Activated naive CD4-positive, alpha-beta T cell treated with anti-CD3 and anti-CD28 coated beads, Interleukin-2, amount 50 U/mL, for 16 hours (primary cell): ENCODE results near the gene ANK3.

Source experiments
- DNase-seq: peaks from one replicate; pipeline ENCODE4 v3.0.0-alpha.2; 2020

Gene ANK3

GRCh38 chr10:60009710-60010383 is 379.8 kb downstream of the ANK3 start:
- DNase-seq: no peak

DNA sequence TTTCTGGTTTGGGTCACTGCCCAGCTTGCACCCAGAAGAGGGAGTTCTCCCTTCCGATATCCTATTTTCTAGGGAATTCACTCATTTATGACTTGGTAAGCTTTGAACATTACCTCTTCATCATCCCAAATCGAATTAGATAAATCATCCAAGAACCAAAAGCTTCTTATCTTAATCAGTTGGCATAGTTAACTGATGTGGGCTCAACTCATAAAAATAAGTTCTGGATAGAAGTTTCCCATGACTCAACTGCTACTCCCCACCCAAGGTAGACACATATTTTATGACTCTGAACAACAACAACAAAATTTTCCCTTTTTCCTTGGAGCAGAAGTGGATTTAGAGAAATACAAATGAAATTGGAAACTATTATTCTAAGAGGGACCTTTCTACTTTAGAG is 380.4 kb downstream of the ANK3 start:
- no peak for DNase-seq

DNA sequence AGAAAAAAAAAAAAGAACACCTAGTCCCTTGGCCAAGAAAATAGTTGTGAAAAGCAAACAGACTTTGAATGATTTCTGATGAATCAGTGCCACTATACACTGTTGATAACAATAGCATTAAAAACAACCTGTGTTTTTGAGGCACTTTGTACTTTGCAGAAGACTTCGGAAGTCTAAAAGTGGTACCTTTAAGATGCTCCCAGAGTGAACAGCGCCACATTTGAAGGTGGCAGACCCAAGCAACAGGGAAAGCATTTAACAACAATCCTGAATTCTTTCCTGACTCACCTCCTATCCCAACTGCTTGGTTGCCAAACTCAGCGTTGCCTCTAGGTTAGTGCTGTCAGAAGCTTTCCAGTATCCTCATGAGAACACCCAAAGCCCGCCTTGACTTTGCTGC is 380.9 kb downstream of the ANK3 start:
- no peak for DNase-seq

DNA sequence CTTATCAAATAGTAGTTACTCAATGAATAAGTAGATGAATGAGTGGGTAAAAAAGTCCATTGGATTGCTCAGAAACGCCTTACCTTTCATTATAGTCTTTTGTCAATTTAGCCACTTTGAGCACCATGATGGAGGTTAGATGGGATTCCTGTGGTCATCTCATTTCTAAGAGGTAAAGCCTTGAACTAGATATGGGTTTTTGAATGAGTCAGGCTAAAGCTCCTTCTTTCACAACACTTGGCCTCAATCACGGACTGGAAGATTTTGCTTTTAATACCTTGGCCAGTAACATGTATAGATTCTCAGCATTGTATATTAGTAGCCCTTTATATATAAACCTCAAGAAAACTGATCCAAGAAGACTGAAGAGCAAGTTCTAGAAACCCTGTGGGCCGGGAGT is 383.6 kb downstream of the ANK3 start:
- DNase-seq: no peak

GRCh38 chr10:60003651-60004523 is 385.8 kb downstream of the ANK3 start:
- no peak for DNase-seq

DNA sequence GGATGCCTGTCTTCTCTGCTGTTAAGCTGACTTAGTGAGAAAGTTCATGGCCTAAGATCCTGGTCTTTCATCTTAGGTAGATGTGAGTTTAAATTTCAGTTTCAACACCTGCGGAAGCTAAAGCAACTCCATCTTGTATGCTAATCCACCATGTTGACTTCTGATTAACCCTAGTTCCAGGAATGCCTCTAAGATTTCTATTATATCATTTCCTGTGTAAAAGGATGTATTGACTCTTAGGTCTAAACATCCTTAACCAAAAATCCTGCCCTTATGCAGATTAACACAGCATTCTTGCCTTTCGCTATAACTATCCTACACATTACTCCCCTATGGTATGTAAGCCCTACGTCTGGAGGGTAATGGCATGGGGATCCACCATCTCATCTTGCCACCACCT is 388.9 kb downstream of the ANK3 start:
- no peak for DNase-seq

DNA sequence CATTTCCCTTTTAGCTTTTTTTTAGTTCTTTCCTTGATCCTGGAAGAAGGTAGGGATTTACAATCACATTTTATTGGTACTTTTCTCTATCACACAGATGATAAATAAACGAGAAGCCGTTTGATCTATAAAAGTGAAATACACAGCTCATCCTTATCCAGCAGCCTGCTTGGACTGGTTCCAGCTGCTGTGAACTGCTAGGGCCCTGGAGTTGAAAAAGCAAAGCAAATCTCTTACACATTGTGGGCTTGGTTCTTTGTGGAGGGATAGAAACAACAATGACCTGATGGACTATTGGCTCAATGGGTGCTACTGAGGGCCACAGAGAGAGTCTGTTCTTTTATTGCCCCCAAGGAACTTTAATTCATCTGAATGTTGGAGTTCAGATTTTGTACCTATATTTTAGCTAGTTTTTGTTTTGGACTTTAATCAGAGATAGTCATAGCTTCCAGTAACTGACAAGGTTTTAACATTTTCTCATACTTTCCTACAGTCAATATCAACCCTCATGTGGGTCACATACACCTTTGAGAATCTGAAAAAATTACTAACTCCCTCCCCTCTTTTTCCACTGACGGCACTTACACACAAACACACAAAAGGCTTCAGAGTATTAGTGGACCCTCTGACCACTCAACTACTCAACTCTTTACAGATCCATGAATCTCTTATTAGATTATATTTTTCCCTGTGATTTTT is 391.7 kb downstream of the ANK3 start:
- no peak for DNase-seq

DNA sequence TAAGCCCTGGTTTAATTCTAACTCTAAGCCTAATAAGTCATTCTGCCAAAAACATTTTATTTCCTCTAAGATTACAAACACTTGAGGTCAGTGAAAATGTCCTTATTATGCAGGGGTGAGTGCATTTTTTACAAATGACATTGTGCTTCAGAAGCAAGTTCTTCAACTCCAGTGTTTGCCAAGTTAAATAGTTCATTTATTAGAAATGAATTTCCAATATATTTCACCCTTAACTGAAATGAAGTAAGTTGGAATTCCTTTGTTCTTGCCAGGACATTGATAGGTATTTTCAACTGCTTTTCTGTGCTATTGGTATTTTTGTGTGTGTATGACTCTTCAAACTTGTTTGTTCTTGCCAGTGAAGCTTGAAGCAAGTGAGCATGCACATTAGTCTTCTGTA is 393.8 kb downstream of the ANK3 start:
- DNase-seq: no peak

DNA sequence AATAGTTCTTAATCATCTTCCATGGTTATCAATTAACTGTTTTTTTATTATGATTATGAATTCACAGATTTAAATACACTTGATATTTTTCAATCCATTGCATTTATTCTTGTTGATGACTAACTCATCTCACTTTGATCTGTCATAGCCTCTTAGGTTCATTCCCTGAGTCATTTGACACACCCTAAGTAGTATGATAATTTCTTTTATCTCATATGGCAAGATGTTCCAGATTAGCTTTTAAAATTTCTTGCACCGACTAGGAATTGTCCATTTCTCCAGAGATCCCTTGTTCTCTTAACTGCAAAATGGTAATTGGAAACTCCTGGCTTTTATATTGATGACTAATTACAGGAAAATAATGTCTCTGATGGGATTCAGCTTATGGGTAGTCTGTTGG is 395.7 kb downstream of the ANK3 start:
- no peak for DNase-seq

DNA sequence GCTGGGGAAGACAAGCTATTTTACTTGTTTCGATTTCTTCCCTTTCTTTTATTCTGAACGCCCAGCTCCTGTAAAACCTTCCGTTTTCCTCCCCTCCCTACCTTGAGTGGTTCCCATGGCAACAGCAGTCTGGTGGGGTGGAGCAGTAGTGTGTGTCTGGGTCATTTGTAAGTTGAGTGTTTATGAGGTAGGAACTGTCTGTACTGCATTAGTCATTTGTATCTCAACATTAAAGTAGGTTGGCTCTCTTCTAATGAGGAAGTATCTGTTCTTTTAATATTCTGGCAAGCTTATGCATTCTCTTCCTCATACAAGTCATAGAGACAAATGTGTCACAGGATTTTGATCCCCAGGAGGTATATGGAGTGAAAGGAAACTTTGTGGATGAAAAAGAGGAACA is 398.0 kb downstream of the ANK3 start:
- no peak for DNase-seq

GRCh38 chr10:59991117-59991516 is 398.6 kb downstream of the ANK3 start:
- no peak for DNase-seq

DNA sequence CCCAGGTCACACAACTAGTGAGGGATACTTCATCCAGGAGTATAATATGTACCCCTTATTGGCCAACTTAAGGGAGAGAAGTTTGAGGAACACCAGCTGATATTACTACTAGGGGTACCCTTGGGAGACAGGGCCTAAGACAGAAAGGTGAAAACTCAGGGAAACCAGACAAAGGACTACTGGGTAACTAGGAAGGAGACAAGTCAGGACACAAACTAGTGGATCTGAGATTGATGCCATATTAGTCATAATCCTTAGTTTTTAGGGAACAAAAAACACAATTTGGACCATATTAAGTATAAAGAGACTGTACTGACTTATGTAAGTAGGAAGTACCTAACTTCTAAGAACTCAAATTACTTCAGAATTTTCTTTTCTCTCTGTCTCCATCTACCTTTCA is 404.0 kb downstream of the ANK3 start:
- DNase-seq: no peak

DNA sequence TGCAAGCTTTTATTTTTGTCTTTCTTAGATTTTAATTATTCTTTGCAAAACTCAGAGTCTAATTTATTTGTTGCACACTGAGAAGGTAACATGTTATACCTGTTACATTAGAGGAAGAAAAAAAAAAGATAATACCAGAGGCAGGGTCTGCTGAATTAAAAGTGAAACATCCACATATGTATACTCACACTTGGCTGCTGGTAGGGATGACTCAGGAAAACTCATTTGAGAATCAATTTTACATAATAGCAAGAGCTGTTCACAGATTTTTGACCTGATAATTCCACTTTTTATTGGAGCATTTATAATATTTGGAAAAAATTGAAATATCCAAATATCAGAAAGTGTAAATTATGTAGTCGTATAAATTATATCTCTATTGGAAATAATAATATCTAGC is 405.3 kb downstream of the ANK3 start:
- no peak for DNase-seq

DNA sequence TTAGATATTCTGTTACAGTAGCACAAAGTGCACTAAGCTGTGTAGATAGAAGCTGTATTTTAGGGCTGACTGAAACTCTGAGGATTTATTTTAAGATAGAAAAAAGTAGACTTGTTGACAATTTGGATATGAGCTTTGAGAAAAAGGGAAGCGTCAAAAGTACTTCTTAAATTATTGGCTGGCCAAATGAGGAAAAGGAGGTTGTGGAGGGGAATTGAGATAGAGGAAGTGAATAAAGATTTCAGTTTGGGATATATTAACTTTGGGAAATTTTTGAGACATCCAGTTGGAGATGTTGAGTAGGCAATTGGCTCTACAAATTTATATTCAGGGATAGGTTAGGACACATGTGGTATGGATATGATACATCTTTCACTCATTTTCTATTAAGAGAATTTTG is 409.3 kb downstream of the ANK3 start:
- DNase-seq: no peak

DNA sequence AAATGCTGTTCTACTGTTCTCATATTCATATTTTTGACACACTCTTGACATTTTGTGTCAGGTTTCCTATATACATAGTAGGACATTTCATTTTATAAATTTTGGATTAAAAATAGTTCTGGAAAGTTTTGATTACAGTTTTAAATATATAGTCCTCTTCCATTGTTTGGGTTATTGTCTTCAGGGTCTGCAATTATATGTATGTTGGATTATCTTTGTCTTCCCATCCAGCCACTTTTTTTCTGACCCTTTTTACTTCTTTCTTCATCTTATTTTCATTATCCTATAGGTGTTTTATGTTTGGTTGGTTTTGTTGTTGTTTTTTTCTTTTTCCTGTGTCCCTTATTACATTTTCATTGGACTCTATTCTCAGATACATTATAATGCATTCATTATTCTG is 412.2 kb downstream of the ANK3 start:
- no peak for DNase-seq

GRCh38 chr10:59976909-59977308 is 412.8 kb downstream of the ANK3 start:
- no peak for DNase-seq
